Measurements from ENCODE around the gene SOWAHC. TPM values are rescaled to one million over a fixed set of nuclear protein-coding genes. Genes with fewer than 3 reads are reported as not detected.

SOWAHC gene
- total RNA-seq, 1 experiment from 2014 or later: 18.6 TPM

DNA sequence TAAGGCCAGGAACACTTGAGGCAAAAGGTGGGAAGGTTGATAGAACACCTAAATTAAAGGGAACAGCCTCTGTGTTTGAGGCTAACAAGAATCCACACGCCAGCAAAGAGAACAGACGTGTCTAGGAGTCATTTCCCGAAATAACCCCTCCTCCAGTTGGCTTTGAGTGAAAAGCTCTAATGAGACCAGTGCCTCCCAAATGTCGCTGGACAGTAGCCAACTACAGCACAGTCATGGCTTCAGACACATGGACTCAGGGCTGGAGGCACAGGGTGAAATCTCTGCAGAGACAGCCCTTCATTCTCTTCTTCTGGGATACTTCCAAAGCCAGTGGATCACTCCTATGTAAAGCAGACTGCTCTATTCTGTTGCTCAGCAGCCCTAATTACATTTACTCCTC, 49.6 kb downstream of the SOWAHC start:
- Mint-ChIP-seq H3K27ac (no peak overlapping the region), H3K36me3 (no peaks in the 10 kb centered on the region), H3K9me3 (no peaks in the 10 kb centered on the region), H3K4me3 (no peak overlapping the region), H3K27me3 (ENCODE audit: low read depth) (no peaks in the 10 kb centered on the region), H3K4me1 (peaks cover 13% of the 10 kb centered on the region)
- POLR2A ChIA-PET: no interaction called here
- no peak for TF ChIP-seq FOXP4 (CRISPR knock-in tag; IDR thresholded peaks at IDR 0.05)
- TF ChIP-seq GABPB1 (CRISPR knock-in tag; IDR thresholded peaks at IDR 0.05): no peak
- TF ChIP-seq ZBTB21 (CRISPR knock-in tag; IDR thresholded peaks at IDR 0.05; ENCODE audit: borderline replicate concordance): no peak
- TF ChIP-seq KAT7 (CRISPR knock-in tag; IDR thresholded peaks at IDR 0.05; ENCODE audit: borderline replicate concordance): no peak
- TF ChIP-seq, protein P1, sequence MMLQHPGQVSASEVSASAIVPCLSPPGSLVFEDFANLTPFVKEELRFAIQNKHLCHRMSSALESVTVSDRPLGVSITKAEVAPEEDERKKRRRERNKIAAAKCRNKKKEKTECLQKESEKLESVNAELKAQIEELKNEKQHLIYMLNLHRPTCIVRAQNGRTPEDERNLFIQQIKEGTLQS (CRISPR knock-in tag; conservative IDR thresholded peaks at IDR 0.05): no peak
- TF ChIP-seq PRRX2 (CRISPR knock-in tag; IDR thresholded peaks at IDR 0.05): no peak
- TF ChIP-seq NR3C1 (CRISPR knock-in tag; conservative IDR thresholded peaks at IDR 0.05; ENCODE audit: low read depth): no peak
- TF ChIP-seq MXD4 (CRISPR knock-in tag; IDR thresholded peaks at IDR 0.05; ENCODE audit: borderline replicate concordance): no peak
- TF ChIP-seq, protein P2, sequence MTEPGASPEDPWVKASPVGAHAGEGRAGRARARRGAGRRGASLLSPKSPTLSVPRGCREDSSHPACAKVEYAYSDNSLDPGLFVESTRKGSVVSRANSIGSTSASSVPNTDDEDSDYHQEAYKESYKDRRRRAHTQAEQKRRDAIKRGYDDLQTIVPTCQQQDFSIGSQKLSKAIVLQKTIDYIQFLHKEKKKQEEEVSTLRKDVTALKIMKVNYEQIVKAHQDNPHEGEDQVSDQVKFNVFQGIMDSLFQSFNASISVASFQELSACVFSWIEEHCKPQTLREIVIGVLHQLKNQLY (CRISPR knock-in tag; IDR thresholded peaks at IDR 0.05): no peak
- TF ChIP-seq, protein P3, sequence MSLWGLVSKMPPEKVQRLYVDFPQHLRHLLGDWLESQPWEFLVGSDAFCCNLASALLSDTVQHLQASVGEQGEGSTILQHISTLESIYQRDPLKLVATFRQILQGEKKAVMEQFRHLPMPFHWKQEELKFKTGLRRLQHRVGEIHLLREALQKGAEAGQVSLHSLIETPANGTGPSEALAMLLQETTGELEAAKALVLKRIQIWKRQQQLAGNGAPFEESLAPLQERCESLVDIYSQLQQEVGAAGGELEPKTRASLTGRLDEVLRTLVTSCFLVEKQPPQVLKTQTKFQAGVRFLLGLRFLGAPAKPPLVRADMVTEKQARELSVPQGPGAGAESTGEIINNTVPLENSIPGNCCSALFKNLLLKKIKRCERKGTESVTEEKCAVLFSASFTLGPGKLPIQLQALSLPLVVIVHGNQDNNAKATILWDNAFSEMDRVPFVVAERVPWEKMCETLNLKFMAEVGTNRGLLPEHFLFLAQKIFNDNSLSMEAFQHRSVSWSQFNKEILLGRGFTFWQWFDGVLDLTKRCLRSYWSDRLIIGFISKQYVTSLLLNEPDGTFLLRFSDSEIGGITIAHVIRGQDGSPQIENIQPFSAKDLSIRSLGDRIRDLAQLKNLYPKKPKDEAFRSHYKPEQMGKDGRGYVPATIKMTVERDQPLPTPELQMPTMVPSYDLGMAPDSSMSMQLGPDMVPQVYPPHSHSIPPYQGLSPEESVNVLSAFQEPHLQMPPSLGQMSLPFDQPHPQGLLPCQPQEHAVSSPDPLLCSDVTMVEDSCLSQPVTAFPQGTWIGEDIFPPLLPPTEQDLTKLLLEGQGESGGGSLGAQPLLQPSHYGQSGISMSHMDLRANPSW (CRISPR knock-in tag; conservative IDR thresholded peaks at IDR 0.05; ENCODE audit: low read depth): no peak
- ATAC-seq (no peak), DNase-seq (ENCODE audit: low spot score) (no peak)
- CTCF ChIA-PET: interaction anchor here (0.9 to 3.5 kb wide), 4 partner anchors 115 to 146 kb away, joined by 3 to 20 read pairs (median 4); no protein-coding TSS in a partner anchor

GRCh38 chr2:109666466-109666865, 52.3 kb downstream of the SOWAHC start:
- H3K27ac Mint-ChIP-seq: no peak overlapping the region
- no peaks in the 10 kb centered on the region for H3K27me3 Mint-ChIP-seq (ENCODE audit: low read depth)
- no peak overlapping the region for H3K4me3 Mint-ChIP-seq
- DNase-seq (ENCODE audit: low spot score) (no peak), ATAC-seq (no peak)
- H3K4me1 Mint-ChIP-seq: no peaks in the 10 kb centered on the region
- H3K9me3 Mint-ChIP-seq: no peaks in the 10 kb centered on the region
- H3K36me3 Mint-ChIP-seq: no peaks in the 10 kb centered on the region
- ChIA-PET CTCF (no interaction called here), POLR2A (no interaction called here)
- TF ChIP-seq ZNF425 (CRISPR knock-in tag; conservative IDR thresholded peaks at IDR 0.05): no peak
- no peak for TF ChIP-seq ATF1 (CRISPR knock-in tag; IDR thresholded peaks at IDR 0.05)
- no peak for TF ChIP-seq MAX (CRISPR knock-in tag; IDR thresholded peaks at IDR 0.05)
- TF ChIP-seq ZNF671 (CRISPR knock-in tag; IDR thresholded peaks at IDR 0.05): no peak
- TF ChIP-seq MXD4 (CRISPR knock-in tag; IDR thresholded peaks at IDR 0.05; ENCODE audit: borderline replicate concordance): no peak
- no peak for TF ChIP-seq ZNF281 (CRISPR knock-in tag; IDR thresholded peaks at IDR 0.05)
- TF ChIP-seq, protein P3 (CRISPR knock-in tag; conservative IDR thresholded peaks at IDR 0.05; ENCODE audit: low read depth): no peak
- TF ChIP-seq, protein P4, sequence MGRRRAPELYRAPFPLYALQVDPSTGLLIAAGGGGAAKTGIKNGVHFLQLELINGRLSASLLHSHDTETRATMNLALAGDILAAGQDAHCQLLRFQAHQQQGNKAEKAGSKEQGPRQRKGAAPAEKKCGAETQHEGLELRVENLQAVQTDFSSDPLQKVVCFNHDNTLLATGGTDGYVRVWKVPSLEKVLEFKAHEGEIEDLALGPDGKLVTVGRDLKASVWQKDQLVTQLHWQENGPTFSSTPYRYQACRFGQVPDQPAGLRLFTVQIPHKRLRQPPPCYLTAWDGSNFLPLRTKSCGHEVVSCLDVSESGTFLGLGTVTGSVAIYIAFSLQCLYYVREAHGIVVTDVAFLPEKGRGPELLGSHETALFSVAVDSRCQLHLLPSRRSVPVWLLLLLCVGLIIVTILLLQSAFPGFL (CRISPR knock-in tag; IDR thresholded peaks at IDR 0.05; ENCODE audit: borderline replicate concordance): no peak
- no peak for TF ChIP-seq TP53 (CRISPR knock-in tag; IDR thresholded peaks at IDR 0.05)
- no peak for TF ChIP-seq OVOL2 (CRISPR knock-in tag; IDR thresholded peaks at IDR 0.05; ENCODE audit: borderline replicate concordance)
- TF ChIP-seq NR3C1 (CRISPR knock-in tag; conservative IDR thresholded peaks at IDR 0.05; ENCODE audit: low read depth): no peak
- TF ChIP-seq GABPB1 (CRISPR knock-in tag; IDR thresholded peaks at IDR 0.05): no peak
- no peak for TF ChIP-seq TCF7 (CRISPR knock-in tag; IDR thresholded peaks at IDR 0.05; ENCODE audit: low read depth)

Data from WTC11 (cell line).